ENCODE data around the gene HNRNPC.
"Not testable (repeated sequence)": the region's sequence is repeated elsewhere in the genome, so short reads cannot be mapped to it uniquely, and the experiment has no call there.

The HNRNPC gene

DNA sequence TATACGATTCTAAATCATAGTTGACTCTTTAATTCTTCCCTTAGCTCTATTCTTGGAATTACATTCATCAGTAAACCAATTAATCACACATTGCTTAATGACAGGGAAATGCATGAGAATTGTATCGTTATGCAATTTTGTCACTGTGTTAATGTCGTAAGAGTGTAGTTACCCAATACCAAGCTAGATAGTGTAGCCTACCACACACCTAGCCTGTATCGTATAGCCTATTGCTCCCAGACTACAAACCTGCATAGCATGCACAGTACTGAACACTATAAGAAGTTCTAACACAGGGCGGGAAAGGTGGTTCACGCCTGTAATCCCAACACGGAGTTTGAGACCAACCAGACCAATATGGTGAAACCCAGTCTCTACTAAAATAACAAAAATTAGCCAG is 24.7 kb downstream of the HNRNPC start:
- DNase-seq (ENCODE audit: low read depth in 2 of 2), result no peak

DNA sequence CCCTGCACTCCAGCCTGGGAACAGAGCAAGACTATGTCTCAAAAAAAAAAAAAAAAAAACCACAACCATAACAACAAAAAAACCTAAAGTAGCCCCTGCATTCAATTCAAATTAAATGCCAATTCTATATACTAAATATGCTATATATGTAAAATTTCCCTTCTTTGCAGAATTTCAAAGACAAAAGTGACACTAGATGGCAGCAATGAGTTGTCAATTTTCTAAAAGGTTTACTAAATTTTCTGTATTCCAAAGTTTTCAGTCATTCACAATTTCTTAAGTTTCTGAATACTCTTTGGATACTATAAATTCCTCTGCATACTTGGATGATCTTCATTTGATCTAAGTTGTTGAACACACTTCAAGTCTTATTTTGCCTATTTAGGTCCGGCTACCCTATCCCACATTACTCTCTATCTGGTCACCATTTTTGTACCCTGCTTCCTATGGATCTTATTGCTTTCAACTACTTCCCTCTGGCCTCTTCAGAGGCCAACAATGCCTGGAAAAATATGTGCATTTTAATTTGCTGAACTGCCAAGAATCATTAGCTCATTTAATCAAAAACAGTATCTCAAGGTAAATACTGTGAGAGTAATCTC is 27.9 kb downstream of the HNRNPC start:
- no peak for DNase-seq (ENCODE audit: low read depth in 2 of 2)

DNA sequence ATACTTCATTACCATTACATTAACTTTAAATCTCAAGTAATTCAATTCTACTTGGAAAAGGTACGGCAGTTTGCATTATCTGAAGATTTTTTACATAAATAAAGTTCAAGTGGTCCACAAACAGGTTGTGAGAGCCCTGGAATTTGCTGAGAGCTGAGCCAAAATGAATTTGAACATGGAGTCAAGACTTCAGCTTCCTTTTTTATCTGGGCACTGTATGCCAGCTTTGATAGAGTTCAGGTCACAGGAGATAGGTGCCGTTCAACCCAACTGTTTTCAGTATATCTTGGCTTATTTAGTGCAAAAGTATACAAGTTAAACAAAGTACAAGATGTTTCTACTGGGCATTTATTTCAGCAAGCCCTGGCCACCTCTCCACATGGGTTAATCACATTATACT is 28.8 kb downstream of the HNRNPC start:
- DNase-seq (ENCODE audit: low read depth in 2 of 2), result no peak

DNA sequence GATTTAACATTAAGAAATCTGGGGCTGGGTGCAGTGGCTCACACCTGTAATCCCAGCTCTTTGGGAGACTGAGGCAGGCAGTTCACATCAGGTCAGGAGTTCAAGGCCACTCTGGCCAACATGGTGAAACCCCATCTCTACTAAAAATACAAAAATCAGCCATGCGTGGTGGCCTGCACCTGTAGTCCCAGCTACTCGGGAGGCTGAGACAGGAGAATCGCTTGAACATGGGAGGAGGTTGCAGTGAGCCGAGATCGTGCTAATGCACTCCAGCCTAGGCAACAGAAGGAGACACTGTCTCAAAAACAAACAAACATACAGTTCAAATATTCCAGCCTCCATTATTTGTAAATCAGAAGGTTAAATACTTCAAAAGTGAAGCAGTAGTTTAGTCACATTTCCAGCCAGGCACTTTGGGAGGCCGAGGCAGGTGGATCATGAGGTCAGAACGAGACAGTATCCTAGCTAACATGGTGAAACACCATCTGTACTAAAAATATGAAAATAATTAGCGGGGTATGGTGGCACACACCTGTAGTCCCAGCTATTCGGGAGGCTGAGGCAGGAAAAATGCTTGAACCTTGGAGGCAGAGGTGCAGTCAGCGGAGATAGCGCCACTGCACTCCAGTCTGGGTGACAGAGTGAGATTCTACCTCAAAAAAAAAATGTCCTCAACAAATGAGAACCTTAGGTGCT is 30.3 kb downstream of the HNRNPC start:
- no peak for DNase-seq (ENCODE audit: low read depth in 2 of 2)

DNA sequence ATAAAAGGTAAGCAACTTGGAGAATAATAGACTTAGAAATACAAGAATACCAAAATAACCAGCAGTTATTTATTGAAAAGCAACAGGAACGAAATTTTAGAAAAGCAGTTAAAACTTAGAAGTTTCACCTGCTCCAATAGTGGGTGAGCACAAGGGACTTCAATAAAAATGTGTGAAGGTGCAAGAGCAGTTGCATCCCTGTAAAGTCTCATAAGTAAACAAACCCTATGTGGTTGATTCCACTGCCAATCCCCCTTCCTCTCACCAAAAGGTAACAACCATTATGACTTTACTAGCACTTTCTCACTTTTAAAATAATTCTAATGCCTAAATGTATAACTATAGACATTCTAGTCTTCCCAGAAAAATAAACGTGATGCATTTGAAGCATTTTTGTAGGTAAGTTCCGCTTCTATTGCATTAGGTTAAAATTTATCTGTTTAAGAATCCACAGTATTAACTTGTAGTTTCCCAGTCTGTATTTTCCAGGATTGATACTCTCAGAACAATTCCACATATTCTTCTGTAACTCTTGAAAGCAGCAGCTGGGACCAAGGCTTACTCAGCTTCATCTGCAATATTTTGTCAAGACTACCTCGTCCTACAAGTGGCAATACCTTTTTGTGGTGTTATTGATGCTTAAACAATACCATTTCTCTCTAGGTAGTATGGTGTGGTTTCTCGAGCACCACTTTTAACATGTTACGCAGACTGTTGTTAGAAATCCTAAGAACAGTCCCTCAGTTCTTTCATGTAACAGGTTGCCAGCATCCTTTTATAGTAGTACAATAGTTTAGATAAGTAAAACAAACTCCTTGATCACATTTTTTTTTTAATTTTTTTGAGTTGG is 32.1 kb downstream of the HNRNPC start:
- DNase-seq (ENCODE audit: low read depth in 2 of 2), result no peak

DNA sequence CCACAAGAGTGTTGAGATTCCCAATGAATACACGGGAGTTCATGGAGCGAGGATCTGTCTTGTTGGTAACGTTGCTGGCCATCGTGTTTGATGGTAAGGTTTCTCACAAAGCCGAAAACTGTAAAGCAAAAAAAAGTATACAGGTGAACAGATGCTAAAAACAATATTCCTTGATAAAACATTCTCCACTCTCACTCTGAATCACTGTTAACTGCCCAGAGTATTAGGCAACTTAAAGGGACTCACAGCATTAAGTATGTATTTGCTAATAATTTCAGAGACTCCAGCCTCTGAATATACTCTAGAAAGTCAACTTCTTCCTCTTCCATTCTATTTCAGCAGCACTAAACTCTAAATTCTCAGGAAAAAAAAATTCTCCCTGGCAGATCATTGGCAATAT is 35.1 kb downstream of the HNRNPC start:
- DNase-seq (ENCODE audit: low read depth in 2 of 2), result no peak

DNA sequence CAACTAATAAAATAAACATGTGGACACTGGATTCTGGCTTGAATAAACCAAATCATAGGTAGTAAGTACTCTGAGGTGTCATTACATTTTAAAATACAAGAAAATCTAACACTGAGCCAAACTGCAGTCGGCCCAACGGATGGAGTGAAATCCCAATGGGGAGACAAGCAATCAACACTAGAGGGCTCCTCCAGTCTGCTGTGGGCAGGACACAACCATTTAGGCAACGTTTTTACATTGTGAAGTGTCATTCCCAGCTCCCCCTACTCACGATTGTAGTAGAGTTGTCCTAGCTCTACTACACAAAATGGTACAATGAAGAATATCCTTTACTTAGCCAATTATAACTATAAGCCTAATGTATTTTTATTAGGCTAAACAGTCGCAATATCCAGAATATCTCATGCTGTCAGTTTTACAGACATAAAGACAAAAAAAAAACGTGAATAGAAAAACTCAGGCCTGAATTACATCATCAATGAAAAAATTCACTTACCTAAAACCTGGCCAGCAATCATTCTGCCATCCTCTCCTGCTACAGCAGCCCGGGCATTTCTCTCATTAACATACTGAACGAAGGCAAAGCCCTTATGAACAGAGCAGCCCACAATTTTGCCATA is 35.7 kb downstream of the HNRNPC start:
- DNase-seq (ENCODE audit: low read depth in 2 of 2), result no peak

DNA sequence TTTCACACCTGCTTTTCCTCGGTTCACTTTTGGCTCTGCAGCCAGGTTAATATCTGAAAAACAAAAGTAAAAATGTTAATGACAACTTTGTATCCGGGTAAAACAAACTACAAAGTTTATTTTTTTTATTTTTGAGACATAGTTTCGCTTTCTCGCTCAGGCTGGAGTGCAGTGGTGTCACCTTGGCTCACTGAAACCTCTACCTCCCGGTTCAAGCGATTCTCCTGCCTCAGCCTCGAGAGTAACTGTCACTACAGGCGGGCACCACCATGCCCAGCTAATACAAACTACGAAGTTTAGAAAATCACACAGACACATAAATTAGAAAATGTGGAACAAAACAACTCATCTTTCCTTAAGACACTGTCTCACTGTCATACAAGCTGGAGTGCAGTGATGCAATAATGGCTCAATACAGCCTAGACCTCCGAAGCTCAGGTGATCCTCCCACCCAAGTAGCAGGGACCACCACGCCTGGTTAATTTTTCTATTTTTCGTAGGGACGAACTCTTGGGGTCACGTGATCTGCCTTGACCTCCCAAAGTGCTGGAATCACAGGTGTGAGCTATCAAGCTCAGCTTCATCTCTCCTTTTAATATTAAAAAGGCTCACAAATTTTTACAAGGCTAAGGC is 38.1 kb downstream of the HNRNPC start:
- no peak for DNase-seq (ENCODE audit: low read depth in 2 of 2)

DNA sequence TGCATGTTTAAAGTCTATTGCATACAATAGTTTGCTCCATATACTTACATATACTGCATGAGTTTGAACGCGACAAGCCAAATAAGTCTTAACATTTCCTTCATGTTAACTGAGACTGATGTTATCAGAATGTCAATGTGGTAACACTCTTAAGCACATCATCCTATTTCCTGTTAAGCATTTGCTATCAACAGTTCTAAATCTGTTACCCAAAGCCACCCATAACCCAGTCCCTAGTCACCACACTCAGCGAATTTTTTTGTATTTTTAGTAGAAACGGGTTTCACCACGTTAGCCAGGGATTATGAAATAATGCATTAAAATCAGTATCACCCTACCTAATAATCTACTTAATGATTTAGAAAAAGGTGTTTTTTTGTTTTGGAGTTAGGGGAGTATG is 39.4 kb downstream of the HNRNPC start:
- DNase-seq (ENCODE audit: low read depth in 2 of 2), result no peak

DNA sequence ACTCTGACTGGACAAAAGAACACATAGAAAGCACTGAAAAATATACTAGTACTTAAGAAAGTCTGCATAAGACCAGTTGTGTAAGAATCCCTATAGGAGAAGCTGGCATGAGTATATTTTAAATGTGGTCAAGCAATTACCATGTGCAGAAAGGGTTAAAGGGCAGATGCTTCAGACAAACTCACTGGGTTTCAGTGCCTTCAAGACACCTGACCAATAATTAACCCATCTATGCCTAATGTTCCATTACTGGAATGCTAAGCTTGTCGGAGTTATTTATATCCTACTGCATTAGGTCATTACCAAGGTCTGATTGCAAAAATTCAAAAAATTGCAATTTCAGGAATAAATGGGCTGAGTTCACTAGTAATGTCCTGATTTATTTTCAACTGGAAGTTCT is 41.3 kb downstream of the HNRNPC start:
- no peak for DNase-seq (ENCODE audit: low read depth in 2 of 2)

DNA sequence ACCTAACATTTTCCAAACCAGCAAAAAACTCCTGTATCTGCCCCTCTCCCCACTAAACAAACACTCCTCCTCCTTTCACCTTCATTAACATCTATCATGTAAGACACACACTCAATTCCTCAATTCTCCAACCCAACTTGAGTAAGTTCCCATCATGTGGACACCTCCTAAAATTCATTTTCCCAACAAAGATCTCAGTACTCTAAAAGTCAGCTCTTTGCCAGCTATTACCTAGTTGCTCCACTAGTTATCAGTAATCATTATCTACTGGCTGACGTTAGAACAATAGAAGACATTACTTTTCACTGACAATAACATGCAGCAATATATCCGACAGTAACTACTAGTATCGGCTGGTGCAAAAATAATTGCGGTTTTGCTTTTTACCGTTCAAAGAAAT is 42.1 kb downstream of the HNRNPC start:
- DNase-seq (ENCODE audit: low read depth in 2 of 2), result no peak

DNA sequence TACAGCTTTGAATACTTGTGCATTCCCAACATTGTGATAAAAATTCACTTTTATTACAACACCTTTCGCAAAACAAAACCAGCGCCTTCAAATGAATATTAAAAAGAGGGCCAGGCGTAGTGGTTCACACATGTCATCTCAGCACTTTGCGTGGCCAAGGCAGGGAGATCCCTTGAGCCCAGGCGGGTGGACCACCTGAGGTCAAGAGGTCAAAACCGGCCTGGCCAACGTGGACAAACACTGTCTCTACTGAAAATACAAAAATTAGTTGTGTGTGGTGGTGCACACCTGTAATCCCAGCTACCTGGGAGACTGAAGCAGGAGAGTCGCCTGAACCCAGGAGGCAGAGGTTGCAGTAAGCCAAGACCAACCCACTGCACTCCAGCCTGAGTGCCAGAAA is 42.8 kb downstream of the HNRNPC start:
- no peak for DNase-seq (ENCODE audit: low read depth in 2 of 2)

DNA sequence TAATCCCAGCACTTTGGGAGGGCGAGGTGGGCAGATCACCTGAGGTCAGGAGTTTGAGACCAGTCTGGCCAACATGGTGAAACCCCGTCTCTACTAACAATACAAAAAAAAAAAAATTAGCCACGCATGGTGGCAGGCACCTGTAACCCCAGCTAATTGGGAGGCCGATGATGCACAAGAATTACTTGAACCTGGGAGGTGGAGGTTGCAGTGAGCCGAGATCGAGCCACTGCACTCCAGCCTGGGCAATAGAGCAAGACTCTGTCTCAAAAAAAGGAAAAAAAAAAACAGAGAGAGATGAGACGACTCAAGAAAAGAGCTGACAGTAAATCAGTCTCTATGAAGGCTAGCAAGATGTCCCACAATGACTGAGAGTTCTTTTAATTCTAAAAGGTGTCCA is 44.1 kb downstream of the HNRNPC start:
- not testable (repeated sequence) for DNase-seq (ENCODE audit: low read depth in 2 of 2)

DNA sequence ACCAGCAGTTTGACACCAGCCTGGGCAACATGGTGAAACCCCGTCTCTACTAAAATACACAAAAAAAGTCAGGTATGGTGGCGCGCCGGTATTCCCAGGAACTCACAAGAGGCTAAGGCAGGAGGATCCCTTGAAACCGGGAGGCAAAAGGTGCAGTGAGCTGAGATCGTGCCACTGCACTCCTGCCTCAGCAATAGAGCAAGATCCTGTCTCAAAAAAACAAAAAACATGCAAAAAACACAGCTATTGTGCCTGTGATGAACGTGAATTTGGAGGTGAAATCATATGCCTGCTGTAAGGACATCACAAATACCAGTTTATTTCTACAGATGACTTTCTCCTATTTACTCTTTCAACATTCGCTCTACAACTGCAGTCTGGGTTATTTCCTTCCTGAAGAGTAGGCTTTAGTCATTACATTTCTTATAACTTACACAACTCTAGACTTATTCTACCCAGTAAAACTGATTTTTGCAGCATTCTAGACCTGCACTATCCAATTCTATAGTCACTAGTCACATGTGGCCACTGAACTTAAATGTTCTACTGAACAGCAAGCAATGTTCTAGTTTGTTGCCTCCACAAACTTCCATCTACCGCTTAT is 48.3 kb downstream of the HNRNPC start:
- no peak for DNase-seq (ENCODE audit: low read depth in 2 of 2)

DNA sequence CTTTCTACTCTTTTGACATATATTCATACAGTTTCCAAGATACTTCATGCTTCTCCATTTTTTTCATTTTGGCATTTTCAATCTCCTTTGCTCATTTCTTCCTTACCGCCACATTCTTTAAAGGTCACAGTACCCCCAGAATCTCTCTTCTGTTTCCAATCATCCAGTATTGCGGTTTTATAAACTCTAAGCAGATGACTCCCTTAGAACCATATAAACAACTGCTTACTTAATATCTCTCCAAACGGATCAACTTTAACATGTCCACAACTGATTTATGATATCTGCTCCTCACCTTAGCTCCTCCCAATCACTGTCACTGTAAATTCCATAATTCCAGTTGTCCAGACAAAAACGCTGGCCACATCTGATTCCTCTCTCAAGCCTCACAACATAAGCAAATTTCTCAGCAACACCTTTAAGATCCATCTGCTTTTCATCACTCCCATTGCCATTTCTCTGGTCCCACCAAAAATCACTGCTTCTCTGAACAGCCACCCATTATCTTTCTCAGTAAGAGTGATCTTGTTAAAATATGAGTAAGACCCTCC is 49.6 kb downstream of the HNRNPC start:
- no peak for DNase-seq (ENCODE audit: low read depth in 2 of 2)

DNA sequence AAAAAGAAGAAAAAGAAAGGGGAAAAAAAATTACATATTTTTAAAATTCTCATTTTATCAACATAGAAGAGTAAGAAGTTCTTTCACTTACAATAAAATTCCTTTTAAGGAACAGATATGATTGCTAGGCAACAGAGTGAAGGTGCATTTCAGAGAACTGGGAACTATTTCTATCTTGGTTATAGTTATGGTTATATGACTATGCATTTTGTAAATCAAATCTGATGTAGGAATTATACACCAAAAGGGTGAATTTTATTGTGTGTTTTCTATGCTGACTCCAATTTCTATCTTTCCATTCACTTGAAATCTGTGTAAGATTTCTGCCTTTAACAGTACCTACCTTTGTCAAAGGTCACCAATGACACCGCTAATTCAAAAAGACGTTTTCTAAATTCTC is 50.1 kb downstream of the HNRNPC start:
- DNase-seq (ENCODE audit: low read depth in 2 of 2), result no peak

DNA sequence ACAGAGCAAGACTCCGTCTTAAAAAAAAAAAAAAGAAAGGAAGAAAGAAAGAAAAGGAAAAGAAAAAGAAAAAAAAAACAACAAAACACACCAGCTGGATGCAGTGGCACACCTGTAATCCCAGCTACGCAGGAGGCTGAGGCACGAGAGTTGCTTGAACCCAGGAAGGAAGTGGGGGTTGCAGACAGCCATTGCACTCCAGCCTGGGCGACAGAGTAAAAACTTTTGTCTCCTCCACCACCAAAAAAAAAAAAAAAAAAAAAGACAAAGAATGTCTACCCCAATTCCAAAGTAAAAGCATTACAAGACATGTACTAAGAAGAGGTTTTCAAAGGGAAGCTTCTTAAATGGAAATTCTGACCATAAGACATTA is 53.4 kb downstream of the HNRNPC start:
- no peak for DNase-seq (ENCODE audit: low read depth in 2 of 2)

DNA sequence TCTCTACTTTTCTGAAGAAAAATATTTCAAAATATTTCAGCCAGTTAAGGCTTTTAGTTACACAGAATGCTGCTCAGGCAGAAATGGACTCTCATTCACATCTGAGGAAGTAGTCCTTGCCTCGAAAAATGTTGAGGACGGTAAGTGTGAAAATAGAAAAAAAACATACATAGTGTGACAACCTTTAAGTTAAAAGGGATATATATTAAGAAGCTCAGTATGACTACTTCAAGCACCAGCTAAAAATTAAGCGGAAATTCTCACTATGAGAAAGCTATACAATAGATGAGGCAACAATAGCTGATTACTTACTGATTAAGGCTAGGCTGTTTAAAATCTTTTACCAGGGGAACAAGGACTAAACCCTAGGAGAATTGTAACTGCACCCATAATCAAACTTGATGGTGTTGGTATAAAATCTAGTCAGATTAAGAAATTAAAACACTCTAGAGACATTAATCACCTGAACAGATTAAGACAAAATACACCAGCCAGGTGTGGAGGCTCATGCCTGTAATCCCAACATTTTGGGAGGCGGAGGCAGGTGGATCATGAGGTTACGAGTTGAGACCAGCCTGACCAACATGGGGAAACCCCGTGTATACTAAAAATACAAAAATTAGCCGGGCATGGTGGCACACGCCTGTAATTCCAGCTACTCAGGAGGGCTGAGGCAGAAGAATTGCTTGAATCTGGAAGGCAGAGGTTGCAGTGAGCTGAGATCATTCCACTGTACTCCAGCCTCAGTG is 53.9 kb downstream of the HNRNPC start:
- DNase-seq (ENCODE audit: low read depth in 2 of 2), result no peak

DNA sequence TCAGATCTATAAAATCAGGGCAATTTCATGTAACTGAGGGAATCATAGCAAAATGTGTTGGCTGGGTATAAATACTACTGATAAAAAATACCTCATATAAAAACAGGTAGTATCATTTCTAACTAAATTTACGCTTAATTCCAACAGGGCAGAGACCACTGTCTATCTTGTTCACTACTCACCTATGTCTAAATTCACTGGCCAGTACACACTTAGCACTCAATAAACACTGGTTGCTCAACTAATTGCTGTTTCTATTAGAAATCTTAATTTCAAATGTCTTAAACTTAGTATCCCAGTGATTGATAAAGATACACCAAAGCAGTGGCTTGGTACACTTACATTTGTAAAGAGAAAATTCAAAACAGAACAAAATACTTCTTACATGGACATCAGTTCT is 55.6 kb downstream of the HNRNPC start:
- no peak for DNase-seq (ENCODE audit: low read depth in 2 of 2)

DNA sequence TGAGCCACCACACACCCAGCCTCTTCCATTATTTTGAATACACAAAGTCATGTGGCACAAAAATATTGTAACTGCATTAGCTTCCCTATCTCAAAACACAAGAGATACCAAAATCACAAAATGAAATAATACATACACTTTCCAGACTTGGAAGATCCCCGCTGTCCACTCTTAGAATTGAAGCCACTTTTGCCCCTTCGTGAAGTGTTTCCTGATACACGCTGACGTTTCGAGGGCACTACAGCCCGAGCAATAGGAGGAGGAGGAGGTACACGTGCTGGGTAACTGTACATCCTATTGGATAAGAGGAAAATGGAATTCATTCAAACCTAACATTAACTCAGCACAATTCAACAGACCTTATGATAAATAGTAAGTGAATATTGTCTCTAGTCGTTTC is 56.4 kb downstream of the HNRNPC start:
- not testable (repeated sequence) for DNase-seq (ENCODE audit: low read depth in 2 of 2)

DNA sequence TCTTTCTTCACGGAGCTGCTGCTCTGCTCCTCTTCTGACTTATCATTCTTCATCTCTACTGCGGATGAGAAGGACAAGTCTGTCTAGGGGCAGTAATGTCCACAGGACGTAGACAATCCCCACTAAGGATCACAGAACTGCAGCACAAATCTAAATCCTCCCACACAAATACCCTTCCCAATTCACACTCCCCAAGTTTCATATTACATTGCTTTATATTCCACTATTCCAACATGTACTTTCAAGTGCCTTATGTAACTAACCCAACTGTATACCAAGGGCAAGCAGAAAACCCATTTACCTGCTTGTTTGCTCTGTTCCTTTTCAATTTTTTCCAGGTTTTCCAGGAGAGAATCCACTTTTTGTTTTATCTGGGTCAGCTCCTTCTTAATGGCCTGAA is 57.7 kb downstream of the HNRNPC start:
- DNase-seq (ENCODE audit: low read depth in 2 of 2), result no peak

Measured in stimulated activated CD8-positive, alpha-beta memory T cell treated with anti-CD3 and anti-CD28 coated beads, Interleukin-15, amount 100 ng/mL, for 48 hours (primary cell).